Measurements from ENCODE around the gene ALDH1L2.

GRCh38 chr12:105120551-105120950 is 36.3 kb upstream of the ALDH1L2 start:
- no peak for TF ChIP-seq POLR2AphosphoS5 (IDR thresholded peaks at IDR 0.05; ENCODE audit: low read depth, low read length)
- TF ChIP-seq SIN3A (IDR thresholded peaks at IDR 0.05; ENCODE audit: borderline replicate concordance, insufficient read depth, low read length): no peak
- TF ChIP-seq REST (IDR thresholded peaks at IDR 0.05; ENCODE audit: insufficient read depth in 1 of 2, low read depth in 2 of 2, low read length in 2 of 2): no peak

All from PFSK-1 (cell line).